CD4-positive, alpha-beta memory T cell (primary cell): Measurements from ENCODE around the gene TNFRSF25. TPM values are rescaled to one million over a fixed set of nuclear protein-coding genes. Genes with fewer than 3 reads are reported as not detected.

Experiments
- CTCF ChIA-PET: fragments of 350-600 bp; sonication (Branson Sonifier 250); formaldehyde crosslinking; loops from one replicate; lab custom pipeline; 2021; ENCODE audit warnings: inconsistent platforms; ENCODE audit not compliant: partially characterized antibody; lab: Charles Lee
- POLR2A ChIA-PET: fragments of 350-600 bp; sonication (Branson Sonifier 250); formaldehyde crosslinking; loops from one replicate; lab custom pipeline; 2021; ENCODE audit not compliant: partially characterized antibody; lab: Charles Lee
- DNase-seq, 5 donors: peaks; one replicate each; pipeline versions ENCODE4 v3.0.0 to v3.0.0-alpha.2; 2020 to 2022; ENCODE audit warnings: mixed read lengths in 1 of 5
- H3K27ac ChIP-seq: one replicate; pipeline ENCODE4 v1.7.0; 2013; ENCODE audit warnings: low read depth, low read length
- H3K27me3 ChIP-seq: 2 replicates; pipeline ENCODE4 v1.7.0; 2013; ENCODE audit warnings: mild to moderate bottlenecking, low read length, moderate library complexity; ENCODE audit not compliant: insufficient read depth
- H3K36me3 ChIP-seq: 2 replicates; pipeline ENCODE4 v1.7.0; 2013; ENCODE audit warnings: mild to moderate bottlenecking, low read length, moderate library complexity; ENCODE audit not compliant: insufficient read depth
- H3K4me1 ChIP-seq: 2 replicates; pipeline ENCODE4 v1.7.0; 2013; ENCODE audit warnings: mild to moderate bottlenecking, low read length, moderate library complexity; ENCODE audit not compliant: insufficient read depth
- H3K4me3 ChIP-seq, 2 donors: one replicate each; pipeline ENCODE4 v1.7.0; 2013; ENCODE audit warnings: low read length in 2 of 2, mild to moderate bottlenecking in 1 of 2
- H3K9me3 ChIP-seq, 2 donors: one replicate each; pipeline ENCODE4 v1.7.0; 2013; ENCODE audit warnings: low read length in 2 of 2, control low read depth in 1 of 2; ENCODE audit not compliant: control insufficient read depth in 1 of 2
- H3K27ac Mint-ChIP-seq, 7 donors: one replicate each; pipeline ENCODE4 v1.8.0; 2020 to 2021; ENCODE audit warnings: mixed read lengths in 7 of 7, mild to moderate bottlenecking in 6 of 7, inconsistent platforms in 3 of 7, moderate library complexity in 3 of 7
- H3K27me3 Mint-ChIP-seq, 2 donors: one replicate each; pipeline ENCODE4 v1.8.0; 2020 to 2021; ENCODE audit warnings: mixed read lengths in 2 of 2
- H3K36me3 Mint-ChIP-seq, 2 donors: one replicate each; pipeline ENCODE4 v1.8.0; 2020 to 2021; ENCODE audit warnings: mixed read lengths in 2 of 2, inconsistent platforms in 1 of 2, mild to moderate bottlenecking in 1 of 2
- H3K4me1 Mint-ChIP-seq, 4 donors: one replicate each; pipeline ENCODE4 v1.8.0; 2020 to 2021; ENCODE audit warnings: mixed read lengths in 4 of 4, mild to moderate bottlenecking in 1 of 4
- H3K4me3 Mint-ChIP-seq, 8 donors: one replicate each; pipeline ENCODE4 v1.8.0; 2020 to 2021; ENCODE audit warnings: mixed read lengths in 8 of 8, mild to moderate bottlenecking in 7 of 8, moderate library complexity in 6 of 8, inconsistent platforms in 3 of 8
- H3K9me3 Mint-ChIP-seq, 8 donors: one replicate each; pipeline ENCODE4 v1.8.0; 2020 to 2021; ENCODE audit warnings: mixed read lengths in 8 of 8, mild to moderate bottlenecking in 5 of 8, inconsistent platforms in 3 of 8, moderate library complexity in 1 of 8
- intact Hi-C: fragments of 100-400 bp; cut with micrococcal nuclease; formaldehyde crosslinking; loops from one replicate; pipeline ENCODE4 v1.15.1; 2023
- polyA plus RNA-seq, 2 donors: library from polyadenylated mRNA; unstranded; fragments of 300-500 nt; fragmentation: Illumina TruSeq; gene quantifications; one replicate each; pipeline ENCODE4 v1.2.3, GENCODE V29; 2021
- total RNA-seq, 2 experiments: library from RNA; stranded (reverse); gene quantifications; one replicate each; pipeline ENCODE4 v1.2.3, GENCODE V29; 2021

TNFRSF25 gene
- total and polyA plus RNA-seq, 4 experiments from 2014 or later: 28.9 to 415 (median 227) TPM

DNA sequence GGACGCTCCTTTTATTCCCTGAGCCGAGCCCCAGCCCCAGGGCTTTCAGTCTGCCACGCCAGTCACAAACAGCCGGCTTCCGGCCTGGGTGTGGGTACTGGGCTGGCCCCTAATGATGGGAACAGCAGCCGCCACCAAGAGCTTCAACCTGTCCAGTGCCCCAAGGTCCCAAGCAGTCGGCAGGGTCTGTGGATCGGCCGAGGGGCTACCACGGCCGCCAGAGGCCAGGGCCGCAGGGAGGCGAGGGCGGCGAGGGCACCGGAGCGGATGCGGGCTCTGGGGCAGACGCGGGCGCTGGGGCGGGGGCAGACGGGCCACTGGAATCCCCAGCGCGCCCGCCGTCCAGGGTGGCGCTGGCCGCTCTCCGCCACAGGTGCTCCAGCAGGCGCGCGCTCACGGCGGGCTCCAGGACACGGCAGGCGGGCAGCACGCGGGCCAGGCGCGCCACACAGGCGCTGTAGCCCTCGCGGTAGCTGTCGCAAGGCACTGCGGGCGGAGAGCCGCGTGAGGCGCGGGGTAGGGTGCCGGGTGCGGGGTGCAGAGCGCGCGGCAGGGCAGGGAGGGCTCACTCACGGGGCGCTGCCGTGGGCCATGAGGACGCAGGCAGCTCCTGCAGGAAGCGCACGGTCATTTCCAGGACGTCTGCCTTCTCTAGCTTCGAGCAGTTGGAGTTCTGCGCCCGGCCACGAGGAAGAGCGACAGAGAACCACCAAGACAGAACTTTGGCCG, 47.1 kb downstream of the TNFRSF25 start:
- Mint-ChIP-seq H3K27ac (no peak overlapping the region), H3K4me3 (peak overlapping the region in 4 of 8 donors; percentile 25 to 59 (median 50)), H3K9me3 (no peaks in the 10 kb centered on the region), H3K27me3 (peaks cover 52 to 53% of the 10 kb centered on the region in 2 donors), H3K4me1 (peaks cover 3 to 27% (median 15%) of the 10 kb centered on the region in 4 donors), H3K36me3 (no peaks in the 10 kb centered on the region)
- intact Hi-C loops: no loop called here
- peaks cover 63% of the 10 kb centered on the region for H3K27me3 ChIP-seq
- ChIA-PET CTCF (interaction anchor here (1.2 to 5.6 kb wide), 2 partner anchors 19 to 70 kb away, joined by 3 to 88 read pairs; no protein-coding TSS in a partner anchor), POLR2A (no interaction called here)
- no peak overlapping the region for H3K27ac ChIP-seq
- no peak for DNase-seq
- H3K9me3 ChIP-seq: no peaks in the 10 kb centered on the region
- no peaks in the 10 kb centered on the region for H3K36me3 ChIP-seq
- H3K4me1 ChIP-seq: peaks cover 30% of the 10 kb centered on the region
- no peak overlapping the region for H3K4me3 ChIP-seq

DNA sequence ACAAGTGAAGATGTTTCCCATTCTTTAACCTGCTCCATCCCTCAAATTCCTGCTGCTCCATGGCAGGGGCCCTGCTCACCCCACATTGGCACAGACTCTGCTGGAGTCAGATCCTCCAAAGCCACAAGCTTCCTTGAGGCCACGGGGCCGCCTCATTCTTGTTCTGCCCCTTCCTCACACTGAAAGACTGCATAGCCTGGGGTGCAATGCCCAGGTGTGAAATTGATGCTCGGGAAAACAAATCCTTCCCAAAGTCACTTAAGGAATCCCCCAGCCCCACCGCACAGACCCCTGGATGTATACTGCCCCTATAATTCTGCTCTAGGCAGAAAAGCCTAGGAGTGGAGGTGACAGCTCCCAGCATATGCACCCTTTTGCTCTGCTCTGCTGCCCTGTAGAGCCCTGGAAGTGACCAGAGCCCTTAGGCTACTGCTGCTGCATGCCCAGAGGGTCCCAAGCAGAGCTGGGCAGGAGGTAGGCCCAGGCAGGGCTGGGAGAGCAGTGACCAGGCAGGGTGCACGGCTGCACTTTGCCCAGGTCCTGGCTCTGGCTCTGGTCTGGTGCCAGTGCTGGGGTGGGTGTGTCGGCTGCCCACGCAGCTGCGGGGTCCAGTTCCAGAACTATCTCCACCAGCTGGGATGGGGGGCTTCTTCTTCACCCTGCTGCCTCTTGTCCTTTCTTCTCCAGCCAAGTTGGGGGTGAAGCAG, 47.9 kb downstream of the TNFRSF25 start:
- H3K9me3 Mint-ChIP-seq: no peaks in the 10 kb centered on the region
- H3K4me3 Mint-ChIP-seq: peak overlapping the region in 3 of 8 donors; percentile 13 to 24 (median 21)
- DNase-seq: no peak
- H3K27ac Mint-ChIP-seq: no peak overlapping the region
- ChIA-PET CTCF (interaction anchor here (1.2 kb wide), 1 partner anchor 70 kb away, joined by 3 read pairs; no protein-coding TSS in a partner anchor), POLR2A (no interaction called here)
- H3K4me1 Mint-ChIP-seq: peaks cover 3 to 20% (median 9%) of the 10 kb centered on the region in 4 donors
- H3K36me3 Mint-ChIP-seq: no peaks in the 10 kb centered on the region
- Histone ChIP-seq H3K27me3 (peaks cover 62% of the 10 kb centered on the region), H3K4me3 (no peak overlapping the region), H3K4me1 (peaks cover 23% of the 10 kb centered on the region), H3K36me3 (no peaks in the 10 kb centered on the region), H3K27ac (no peak overlapping the region), H3K9me3 (no peaks in the 10 kb centered on the region)
- intact Hi-C loops: no loop called here
- H3K27me3 Mint-ChIP-seq: peaks cover 50 to 55% of the 10 kb centered on the region in 2 donors

DNA sequence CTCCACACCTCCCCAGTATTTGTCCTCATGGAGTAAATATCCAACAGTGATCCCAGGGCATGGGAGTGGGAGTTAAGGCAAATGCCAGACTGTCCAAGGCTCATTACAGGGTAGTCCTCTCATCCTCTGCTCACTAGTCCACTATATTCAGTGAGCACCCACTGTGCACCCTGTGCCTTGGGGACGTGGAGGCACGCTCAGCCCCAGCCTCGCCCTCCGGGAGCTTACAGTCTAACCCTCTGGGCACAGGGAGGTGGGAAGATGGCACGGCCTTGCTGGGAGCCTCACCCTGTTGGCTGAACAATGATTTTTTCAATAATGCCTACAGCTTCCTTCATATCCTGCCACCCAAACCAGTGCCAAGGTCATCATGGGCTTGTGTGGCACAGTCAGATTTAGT, 49.1 kb downstream of the TNFRSF25 start:
- peaks cover 62% of the 10 kb centered on the region for H3K27me3 ChIP-seq
- Mint-ChIP-seq H3K4me1 (peaks cover 3 to 14% (median 9%) of the 10 kb centered on the region in 4 donors), H3K9me3 (no peaks in the 10 kb centered on the region), H3K27me3 (peaks cover 51 to 58% of the 10 kb centered on the region in 2 donors), H3K27ac (no peak overlapping the region), H3K36me3 (no peaks in the 10 kb centered on the region), H3K4me3 (no peak overlapping the region)
- ChIA-PET CTCF (interaction anchor here (1.5 kb wide), 2 partner anchors 17 to 21 kb away, joined by 3 to 5 read pairs; no protein-coding TSS in a partner anchor), POLR2A (no interaction called here)
- no peak overlapping the region for H3K4me3 ChIP-seq
- H3K36me3 ChIP-seq: no peaks in the 10 kb centered on the region
- no peak overlapping the region for H3K27ac ChIP-seq
- no peaks in the 10 kb centered on the region for H3K9me3 ChIP-seq
- intact Hi-C loops: no loop called here
- no peak for DNase-seq
- peaks cover 23% of the 10 kb centered on the region for H3K4me1 ChIP-seq

DNA sequence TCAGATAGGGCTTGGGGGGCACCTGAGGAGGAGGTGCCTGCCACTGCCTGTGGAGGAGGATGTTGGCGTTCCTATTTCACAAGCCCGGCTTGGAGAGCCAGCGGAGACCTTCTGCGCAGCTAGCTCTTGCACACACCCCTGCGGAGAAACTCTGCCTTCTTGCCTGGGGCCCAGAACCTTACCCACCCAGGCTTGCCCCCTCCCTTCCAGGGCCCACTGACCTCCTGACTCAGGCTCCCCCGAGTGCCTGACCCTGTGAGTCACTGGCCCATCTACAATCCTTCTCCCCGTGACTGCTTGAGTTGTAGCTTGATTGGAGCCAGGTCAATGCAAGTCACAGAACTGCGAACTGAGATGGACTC, 49.7 kb downstream of the TNFRSF25 start:
- no peaks in the 10 kb centered on the region for H3K9me3 Mint-ChIP-seq
- no peak overlapping the region for H3K27ac Mint-ChIP-seq
- peaks cover 3 to 10% (median 9%) of the 10 kb centered on the region in 4 donors for H3K4me1 Mint-ChIP-seq
- intact Hi-C loops: no loop called here
- H3K4me1 ChIP-seq: peaks cover 23% of the 10 kb centered on the region
- H3K4me3 Mint-ChIP-seq: no peak overlapping the region
- H3K9me3 ChIP-seq: no peaks in the 10 kb centered on the region
- ChIA-PET POLR2A (no interaction called here), CTCF (interaction anchor here (1.5 kb wide), 2 partner anchors 18 to 21 kb away, joined by 3 to 5 read pairs; no protein-coding TSS in a partner anchor)
- H3K36me3 Mint-ChIP-seq: no peaks in the 10 kb centered on the region
- DNase-seq: no peak
- no peak overlapping the region for H3K27ac ChIP-seq
- no peaks in the 10 kb centered on the region for H3K36me3 ChIP-seq
- no peak overlapping the region for H3K4me3 ChIP-seq
- H3K27me3 Mint-ChIP-seq: peaks cover 51 to 55% of the 10 kb centered on the region in 2 donors
- H3K27me3 ChIP-seq: peaks cover 60% of the 10 kb centered on the region

DNA sequence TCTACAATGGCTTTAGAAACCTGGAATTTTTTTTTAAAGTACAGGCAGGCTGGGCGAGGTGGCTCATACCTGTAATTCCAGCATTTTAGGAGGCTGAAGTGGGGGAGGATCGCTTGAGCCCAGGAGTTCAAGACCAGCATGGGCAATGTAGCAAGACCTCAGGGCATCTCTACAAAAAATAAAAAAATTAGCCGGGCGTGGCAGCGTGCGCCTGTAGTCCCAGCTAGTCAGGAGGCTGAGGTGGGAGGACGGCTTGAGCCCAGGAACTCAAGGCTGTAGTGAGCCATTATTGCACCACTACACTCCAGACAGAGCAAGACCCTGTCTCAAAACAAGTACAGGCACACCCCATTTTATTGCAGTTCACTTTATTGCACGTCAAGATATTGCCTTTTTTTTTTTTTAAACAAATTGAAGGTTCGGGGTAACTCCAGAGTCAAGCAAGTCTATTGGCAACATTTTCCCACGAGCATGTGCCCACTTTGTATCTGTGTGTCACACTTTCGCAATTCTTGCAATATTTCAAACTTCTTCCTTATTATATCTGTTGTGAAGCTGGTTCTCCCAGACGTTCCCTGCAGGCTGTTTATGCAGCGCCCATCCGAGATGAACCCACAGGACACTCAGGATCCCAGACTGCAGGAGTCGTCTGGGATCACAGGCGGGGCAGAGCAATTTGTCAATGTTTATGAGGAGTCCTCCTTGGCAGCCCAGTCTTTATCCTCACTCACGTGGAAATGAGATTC, 50.9 kb downstream of the TNFRSF25 start:
- peaks cover 48% of the 10 kb centered on the region for H3K27me3 ChIP-seq
- H3K4me3 Mint-ChIP-seq: no peak overlapping the region
- peaks cover 3 to 7% (median 6%) of the 10 kb centered on the region in 4 donors for H3K4me1 Mint-ChIP-seq
- ChIA-PET POLR2A (interaction anchor here (0.6 kb wide), 1 partner anchor 127 kb away, joined by 3 read pairs; no protein-coding TSS in a partner anchor), CTCF (interaction anchor here (0.7 to 5.5 kb wide), 8 partner anchors 8 to 57 kb away, joined by 3 to 30 read pairs (median 4); partner anchors contain the start of gene ACOT7)
- H3K27ac ChIP-seq: no peak overlapping the region
- peaks cover 45 to 53% of the 10 kb centered on the region in 2 donors for H3K27me3 Mint-ChIP-seq
- H3K36me3 ChIP-seq: no peaks in the 10 kb centered on the region
- H3K36me3 Mint-ChIP-seq: no peaks in the 10 kb centered on the region
- H3K9me3 Mint-ChIP-seq: no peaks in the 10 kb centered on the region
- no peaks in the 10 kb centered on the region for H3K9me3 ChIP-seq
- no peak overlapping the region for H3K27ac Mint-ChIP-seq
- peaks cover 13% of the 10 kb centered on the region for H3K4me1 ChIP-seq
- no peak overlapping the region for H3K4me3 ChIP-seq
- intact Hi-C loops: no loop called here
- no peak for DNase-seq

DNA sequence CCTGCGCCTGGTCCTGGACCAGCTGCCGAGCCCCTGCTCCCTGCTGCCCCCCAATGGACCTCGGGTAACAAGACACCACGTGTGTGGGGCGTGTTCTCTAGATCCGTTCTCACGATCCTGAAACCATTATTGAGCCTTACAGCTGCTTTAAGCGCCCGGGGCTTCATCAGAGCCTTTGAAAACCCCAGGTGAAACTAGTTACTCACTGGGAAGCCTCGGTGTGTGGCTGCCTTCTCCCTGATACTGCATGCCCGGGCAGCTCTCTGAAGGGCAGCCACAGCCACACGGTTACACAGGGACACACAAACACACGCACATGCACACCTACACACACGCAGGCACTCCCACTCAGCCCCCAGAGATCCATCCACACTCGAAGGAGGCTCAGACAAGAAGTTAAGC, 51.5 kb downstream of the TNFRSF25 start:
- intact Hi-C loops: no loop called here
- Mint-ChIP-seq H3K4me1 (peaks cover 3 to 7% (median 6%) of the 10 kb centered on the region in 4 donors), H3K4me3 (no peak overlapping the region), H3K9me3 (no peaks in the 10 kb centered on the region), H3K36me3 (no peaks in the 10 kb centered on the region), H3K27me3 (peaks cover 44 to 53% of the 10 kb centered on the region in 2 donors), H3K27ac (peak overlapping the region in 1 of 7 donors; percentile 45)
- Histone ChIP-seq H3K4me3 (no peak overlapping the region), H3K36me3 (no peaks in the 10 kb centered on the region), H3K4me1 (peaks cover 12% of the 10 kb centered on the region), H3K27ac (no peak overlapping the region), H3K9me3 (no peaks in the 10 kb centered on the region), H3K27me3 (peaks cover 46% of the 10 kb centered on the region)
- ChIA-PET POLR2A (interaction anchor here (0.6 kb wide), 1 partner anchor 127 kb away, joined by 3 read pairs; no protein-coding TSS in a partner anchor), CTCF (interaction anchor here (0.7 to 5.5 kb wide), 11 partner anchors 8 to 168 kb away, joined by 3 to 30 read pairs (median 4); partner anchors contain the start of gene ACOT7)
- peak in 2 of 5 donors; percentile 40 to 44 for DNase-seq
